ENCODE measurements around the gene ELMO1. TPM values are rescaled to one million over a fixed set of nuclear protein-coding genes. Genes with fewer than 3 reads are reported as not detected.

ELMO1 gene
- total RNA-seq, 2 experiments from 2014 or later = 129 to 137 TPM

GRCh38 chr7:36881233-36881874 is 567.3 kb downstream of the ELMO1 start:
- no peaks in the 10 kb centered on the region for H3K27me3 Mint-ChIP-seq (ENCODE audit: low read depth)
- H3K4me1 Mint-ChIP-seq (ENCODE audit: low read depth) = no peaks in the 10 kb centered on the region
- no peaks in the 10 kb centered on the region for H3K9me3 Mint-ChIP-seq
- intact Hi-C loops (cut with micrococcal nuclease) = no loop called here
- CTCF ChIA-PET = interaction anchor here (1.0 kb wide), 1 partner anchor 301 kb away, joined by 5 read pairs; no protein-coding TSS in a partner anchor
- no peak overlapping the region for H3K27ac Mint-ChIP-seq
- no peak overlapping the region for H3K4me3 Mint-ChIP-seq
- H3K36me3 Mint-ChIP-seq (ENCODE audit: low read depth) = peaks cover 55% of the 10 kb centered on the region
- DNase-seq = no peak

- DNase-seq = no peak
- no peaks in the 10 kb centered on the region for H3K9me3 Mint-ChIP-seq
- no peaks in the 10 kb centered on the region for H3K27me3 Mint-ChIP-seq (ENCODE audit: low read depth)
- no peak overlapping the region for H3K4me3 Mint-ChIP-seq
- H3K4me1 Mint-ChIP-seq (ENCODE audit: low read depth) = no peaks in the 10 kb centered on the region
- H3K36me3 Mint-ChIP-seq (ENCODE audit: low read depth) = peaks cover 57% of the 10 kb centered on the region
- CTCF ChIA-PET = no interaction called here
- H3K27ac Mint-ChIP-seq = no peak overlapping the region
- intact Hi-C loops (cut with micrococcal nuclease) = no loop called here
These were observed 568.6 kb downstream of the ELMO1 start for GRCh38 chr7:36880108-36880507.

GRCh38 chr7:36879021-36879420 is 569.6 kb downstream of the ELMO1 start:
- H3K27ac Mint-ChIP-seq = no peak overlapping the region
- no peaks in the 10 kb centered on the region for H3K4me1 Mint-ChIP-seq (ENCODE audit: low read depth)
- CTCF ChIA-PET = no interaction called here
- no peak for DNase-seq
- no peak overlapping the region for H3K4me3 Mint-ChIP-seq
- no peaks in the 10 kb centered on the region for H3K27me3 Mint-ChIP-seq (ENCODE audit: low read depth)
- intact Hi-C loops (cut with micrococcal nuclease) = no loop called here
- no peaks in the 10 kb centered on the region for H3K9me3 Mint-ChIP-seq
- peaks cover 53% of the 10 kb centered on the region for H3K36me3 Mint-ChIP-seq (ENCODE audit: low read depth)

DNA sequence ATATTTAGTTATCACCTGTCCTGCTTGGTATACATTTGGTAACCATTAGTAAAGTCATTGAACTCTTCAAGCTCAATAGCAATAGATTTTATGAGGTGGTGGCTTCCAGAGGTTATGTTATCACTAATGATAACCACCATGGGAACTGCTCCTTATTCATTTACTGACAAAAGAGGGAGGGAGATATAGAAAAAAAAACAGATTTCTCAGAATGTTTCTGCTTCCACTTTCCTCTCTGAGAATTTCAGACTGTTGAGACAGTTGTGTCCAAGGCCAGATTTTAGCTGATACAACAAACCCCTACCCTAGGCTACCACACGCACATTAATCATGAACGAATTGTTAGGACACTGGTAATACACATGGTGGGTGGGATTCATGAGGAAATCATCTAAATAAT is 570.4 kb downstream of the ELMO1 start:
- Mint-ChIP-seq H3K27me3 (ENCODE audit: low read depth) (no peaks in the 10 kb centered on the region), H3K4me3 (no peak overlapping the region), H3K4me1 (ENCODE audit: low read depth) (no peaks in the 10 kb centered on the region), H3K9me3 (no peaks in the 10 kb centered on the region), H3K27ac (no peak overlapping the region), H3K36me3 (ENCODE audit: low read depth) (peaks cover 53% of the 10 kb centered on the region)
- no peak for DNase-seq
- intact Hi-C loops (cut with micrococcal nuclease) = no loop called here
- CTCF ChIA-PET = no interaction called here

DNA sequence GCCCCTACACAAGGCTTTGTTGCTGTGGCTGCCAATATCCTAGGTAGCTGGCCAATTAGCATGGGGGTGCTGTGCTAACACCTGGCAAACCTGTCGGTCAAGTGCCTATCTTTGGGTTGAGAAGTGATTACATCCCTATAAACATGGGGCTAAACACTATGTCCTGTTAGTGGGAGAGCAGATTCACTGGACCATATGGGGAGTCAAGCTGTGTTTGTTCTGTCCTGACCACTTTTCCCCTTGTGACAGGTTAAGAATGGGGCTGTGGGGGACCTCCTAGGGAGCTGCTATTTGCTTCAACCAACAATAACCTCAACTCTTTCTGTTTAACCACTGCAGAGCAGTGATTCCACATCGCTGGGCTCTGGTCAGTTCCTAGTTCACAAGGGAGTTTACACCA is 572.9 kb downstream of the ELMO1 start:
- Mint-ChIP-seq H3K4me1 (ENCODE audit: low read depth) (no peaks in the 10 kb centered on the region), H3K27ac (no peak overlapping the region), H3K4me3 (no peak overlapping the region), H3K27me3 (ENCODE audit: low read depth) (no peaks in the 10 kb centered on the region), H3K9me3 (no peaks in the 10 kb centered on the region), H3K36me3 (ENCODE audit: low read depth) (peaks cover 53% of the 10 kb centered on the region)
- intact Hi-C loops (cut with micrococcal nuclease) = no loop called here
- CTCF ChIA-PET = interaction anchor here (0.7 kb wide), 1 partner anchor 401 kb away, joined by 4 read pairs; no protein-coding TSS in a partner anchor
- no peak for DNase-seq

DNA sequence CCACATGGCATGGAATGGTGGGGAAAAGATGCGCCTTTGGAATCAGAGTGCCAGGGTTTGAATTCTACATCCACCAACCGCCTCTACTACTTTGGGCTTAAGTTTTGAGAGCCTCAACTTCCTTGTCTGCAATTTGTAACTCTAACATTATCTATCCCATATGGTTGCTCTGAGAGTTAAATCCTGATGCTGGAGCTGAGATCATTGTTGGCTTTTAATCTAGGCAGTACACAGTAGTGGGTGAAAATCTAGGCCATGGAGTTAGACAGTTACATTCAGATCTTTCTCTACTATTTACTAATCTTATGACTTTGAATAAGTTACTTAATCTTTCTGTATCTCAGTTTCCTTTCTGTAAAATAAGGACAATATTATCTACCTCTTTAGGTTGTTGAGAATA is 574.6 kb downstream of the ELMO1 start:
- CTCF ChIA-PET = interaction anchor here (0.8 to 1.5 kb wide), 3 partner anchors 9 to 386 kb away, joined by 3 read pairs; no protein-coding TSS in a partner anchor
- no peak overlapping the region for H3K4me3 Mint-ChIP-seq
- H3K4me1 Mint-ChIP-seq (ENCODE audit: low read depth) = no peaks in the 10 kb centered on the region
- intact Hi-C loops (cut with micrococcal nuclease) = no loop called here
- no peak overlapping the region for H3K27ac Mint-ChIP-seq
- H3K27me3 Mint-ChIP-seq (ENCODE audit: low read depth) = no peaks in the 10 kb centered on the region
- H3K36me3 Mint-ChIP-seq (ENCODE audit: low read depth) = peaks cover 55% of the 10 kb centered on the region
- no peaks in the 10 kb centered on the region for H3K9me3 Mint-ChIP-seq
- no peak for DNase-seq

- Mint-ChIP-seq H3K27me3 (ENCODE audit: low read depth) (no peaks in the 10 kb centered on the region), H3K4me1 (ENCODE audit: low read depth) (no peaks in the 10 kb centered on the region), H3K27ac (no peak overlapping the region), H3K36me3 (ENCODE audit: low read depth) (peaks cover 58% of the 10 kb centered on the region), H3K4me3 (no peak overlapping the region), H3K9me3 (no peaks in the 10 kb centered on the region)
- DNase-seq = no peak
- intact Hi-C loops (cut with micrococcal nuclease) = no loop called here
- CTCF ChIA-PET = no interaction called here
These were observed 576.8 kb downstream of the ELMO1 start for GRCh38 chr7:36871863-36872262.

DNA sequence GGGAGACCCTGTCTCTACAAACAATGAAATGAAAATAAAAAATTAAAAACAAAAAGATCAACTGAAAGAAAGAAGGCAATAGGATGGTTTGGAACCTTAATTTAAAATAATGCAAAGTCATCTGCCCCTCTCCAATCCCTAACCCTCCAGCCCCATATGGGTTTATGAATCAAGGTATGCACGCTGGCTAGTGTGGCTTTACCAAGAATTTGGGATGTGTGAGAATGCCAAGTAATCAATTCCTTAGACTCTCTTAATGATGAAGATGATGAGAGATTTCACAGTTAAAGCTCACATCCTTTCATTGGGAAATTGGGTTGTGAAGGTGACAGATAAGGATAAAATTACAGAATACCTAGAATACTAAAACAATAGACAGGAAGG is 577.3 kb downstream of the ELMO1 start:
- H3K36me3 Mint-ChIP-seq (ENCODE audit: low read depth) = peaks cover 55% of the 10 kb centered on the region
- H3K4me3 Mint-ChIP-seq = no peak overlapping the region
- no peaks in the 10 kb centered on the region for H3K4me1 Mint-ChIP-seq (ENCODE audit: low read depth)
- intact Hi-C loops (cut with micrococcal nuclease) = no loop called here
- no peaks in the 10 kb centered on the region for H3K27me3 Mint-ChIP-seq (ENCODE audit: low read depth)
- no peak for DNase-seq
- H3K27ac Mint-ChIP-seq = no peak overlapping the region
- no peaks in the 10 kb centered on the region for H3K9me3 Mint-ChIP-seq
- CTCF ChIA-PET = no interaction called here

DNA sequence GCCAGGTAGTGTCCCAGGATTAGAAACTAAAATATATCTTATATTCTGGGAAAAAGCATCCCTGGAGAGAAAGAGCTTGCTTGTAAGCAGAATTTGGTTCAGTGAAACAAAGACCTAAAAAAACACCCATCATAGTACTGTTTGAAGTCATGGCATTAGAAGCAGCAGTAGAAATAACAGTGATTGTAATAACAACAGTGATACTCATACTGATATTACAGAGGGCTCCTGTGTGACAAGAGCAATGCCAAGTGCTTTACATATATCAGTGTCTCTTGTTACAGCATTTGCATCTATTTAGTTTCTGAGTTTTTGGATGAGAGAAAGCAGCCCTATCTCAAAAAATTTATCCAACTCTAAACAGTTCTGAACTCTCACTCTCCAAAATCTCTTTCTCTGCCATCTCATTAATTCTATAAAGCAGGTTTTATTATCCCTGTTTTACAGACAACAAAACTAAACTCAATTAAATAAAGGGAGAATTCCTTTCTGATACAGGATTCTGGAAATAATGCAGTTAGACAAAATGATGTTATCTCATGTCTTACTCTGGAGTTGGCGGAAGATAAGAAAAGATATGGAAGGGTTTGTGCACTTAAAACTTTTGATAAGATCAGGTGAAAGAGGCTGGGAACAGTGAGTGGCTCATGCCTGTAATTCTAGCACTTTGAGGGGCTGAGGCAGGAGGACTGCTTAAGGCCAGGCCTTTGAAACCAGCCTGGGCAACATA is 577.9 kb downstream of the ELMO1 start:
- Mint-ChIP-seq H3K9me3 (no peaks in the 10 kb centered on the region), H3K4me3 (no peak overlapping the region), H3K4me1 (ENCODE audit: low read depth) (no peaks in the 10 kb centered on the region), H3K27me3 (ENCODE audit: low read depth) (no peaks in the 10 kb centered on the region), H3K27ac (no peak overlapping the region), H3K36me3 (ENCODE audit: low read depth) (peaks cover 54% of the 10 kb centered on the region)
- DNase-seq = no peak
- intact Hi-C loops (cut with micrococcal nuclease) = no loop called here
- CTCF ChIA-PET = interaction anchor here (0.6 kb wide), 1 partner anchor 639 kb away, joined by 3 read pairs; no protein-coding TSS in a partner anchor

- H3K36me3 Mint-ChIP-seq (ENCODE audit: low read depth) = peaks cover 60% of the 10 kb centered on the region
- H3K9me3 Mint-ChIP-seq = no peaks in the 10 kb centered on the region
- intact Hi-C loops (cut with micrococcal nuclease) = no loop called here
- DNase-seq = no peak
- H3K4me1 Mint-ChIP-seq (ENCODE audit: low read depth) = peaks cover 2% of the 10 kb centered on the region
- H3K27ac Mint-ChIP-seq = no peak overlapping the region
- H3K27me3 Mint-ChIP-seq (ENCODE audit: low read depth) = no peaks in the 10 kb centered on the region
- no peak overlapping the region for H3K4me3 Mint-ChIP-seq
- CTCF ChIA-PET = interaction anchor here (0.6 kb wide), 1 partner anchor 114 kb away, joined by 3 read pairs; no protein-coding TSS in a partner anchor
These were observed 579.8 kb downstream of the ELMO1 start for GRCh38 chr7:36868727-36869411.

GRCh38 chr7:36865019-36865418 is 583.6 kb downstream of the ELMO1 start:
- Mint-ChIP-seq H3K36me3 (ENCODE audit: low read depth) (peaks cover 78% of the 10 kb centered on the region), H3K27ac (no peak overlapping the region), H3K4me3 (no peak overlapping the region), H3K27me3 (ENCODE audit: low read depth) (no peaks in the 10 kb centered on the region), H3K9me3 (no peaks in the 10 kb centered on the region), H3K4me1 (ENCODE audit: low read depth) (peaks cover 2% of the 10 kb centered on the region)
- CTCF ChIA-PET = interaction anchor here (1.1 kb wide), 1 partner anchor 9 kb away, joined by 3 read pairs; no protein-coding TSS in a partner anchor
- DNase-seq = no peak
- intact Hi-C loops (cut with micrococcal nuclease) = no loop called here

DNA sequence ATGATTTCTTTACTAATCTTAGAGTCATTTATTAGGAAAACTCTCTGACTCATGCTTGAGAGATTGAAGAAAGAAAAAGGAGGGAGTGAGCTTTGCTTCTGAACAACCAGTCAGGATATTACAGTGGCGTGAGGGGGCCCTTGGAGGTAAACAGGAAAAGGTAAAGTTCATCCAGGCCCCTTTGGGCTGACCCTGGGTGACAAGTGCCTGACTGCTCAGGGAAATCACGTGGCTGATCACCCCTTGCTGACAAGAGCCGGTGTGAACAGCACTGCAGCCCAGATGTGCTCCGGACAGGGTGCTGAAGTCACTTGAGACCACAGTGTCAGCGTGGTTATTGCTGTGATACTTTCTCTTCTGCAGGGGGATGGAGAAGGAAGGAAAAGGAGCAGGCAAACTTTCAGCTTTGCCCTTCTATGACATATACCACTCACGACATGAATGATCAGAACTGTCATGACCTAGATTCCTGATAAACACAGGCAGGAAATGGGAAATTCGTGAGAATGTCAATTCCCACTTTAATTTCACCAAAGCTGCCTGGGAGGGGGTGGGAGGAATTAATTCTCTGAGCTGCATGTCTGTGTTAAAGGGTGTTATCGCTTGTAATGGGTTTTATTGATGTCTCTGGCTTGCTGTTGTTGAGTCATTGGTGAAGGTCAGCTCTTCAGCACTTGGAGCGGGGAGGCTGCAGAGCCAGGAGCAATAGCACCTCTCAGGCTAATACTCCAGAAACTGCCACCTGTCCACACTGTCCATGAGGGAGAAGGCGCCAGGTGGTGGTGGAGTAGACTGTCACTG is 584.6 kb downstream of the ELMO1 start:
- H3K27ac Mint-ChIP-seq = no peak overlapping the region
- no peaks in the 10 kb centered on the region for H3K27me3 Mint-ChIP-seq (ENCODE audit: low read depth)
- CTCF ChIA-PET = interaction anchor here (0.6 to 1.1 kb wide), 3 partner anchors 10 to 477 kb away, joined by 3 read pairs; no protein-coding TSS in a partner anchor
- intact Hi-C loops (cut with micrococcal nuclease) = no loop called here
- DNase-seq = no peak
- H3K4me1 Mint-ChIP-seq (ENCODE audit: low read depth) = peaks cover 2% of the 10 kb centered on the region
- no peak overlapping the region for H3K4me3 Mint-ChIP-seq
- H3K36me3 Mint-ChIP-seq (ENCODE audit: low read depth) = peaks cover 77% of the 10 kb centered on the region
- H3K9me3 Mint-ChIP-seq = no peaks in the 10 kb centered on the region
